ENCODE results near the gene DOCK8.

Gene DOCK8

DNA sequence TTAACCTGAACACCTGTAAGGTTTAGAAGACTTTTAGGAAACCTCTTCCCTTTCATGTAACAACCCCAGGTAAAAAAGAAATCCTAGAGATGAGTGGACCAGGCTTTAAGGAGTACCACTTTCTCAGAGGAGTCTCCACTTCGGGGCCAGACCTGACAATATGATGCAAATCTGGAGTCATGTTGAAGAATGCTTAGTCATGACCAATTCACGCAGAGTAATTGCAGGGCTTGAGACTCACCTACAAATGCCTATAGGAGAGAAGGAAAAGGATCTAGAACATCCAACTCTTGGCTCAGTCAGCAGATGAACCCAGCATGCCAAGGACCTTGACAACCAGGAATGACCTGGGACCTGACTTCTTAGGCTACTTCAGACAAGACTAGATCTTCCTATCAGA is 235.4 kb downstream of the DOCK8 start:
- TF ChIP-seq, protein P1, sequence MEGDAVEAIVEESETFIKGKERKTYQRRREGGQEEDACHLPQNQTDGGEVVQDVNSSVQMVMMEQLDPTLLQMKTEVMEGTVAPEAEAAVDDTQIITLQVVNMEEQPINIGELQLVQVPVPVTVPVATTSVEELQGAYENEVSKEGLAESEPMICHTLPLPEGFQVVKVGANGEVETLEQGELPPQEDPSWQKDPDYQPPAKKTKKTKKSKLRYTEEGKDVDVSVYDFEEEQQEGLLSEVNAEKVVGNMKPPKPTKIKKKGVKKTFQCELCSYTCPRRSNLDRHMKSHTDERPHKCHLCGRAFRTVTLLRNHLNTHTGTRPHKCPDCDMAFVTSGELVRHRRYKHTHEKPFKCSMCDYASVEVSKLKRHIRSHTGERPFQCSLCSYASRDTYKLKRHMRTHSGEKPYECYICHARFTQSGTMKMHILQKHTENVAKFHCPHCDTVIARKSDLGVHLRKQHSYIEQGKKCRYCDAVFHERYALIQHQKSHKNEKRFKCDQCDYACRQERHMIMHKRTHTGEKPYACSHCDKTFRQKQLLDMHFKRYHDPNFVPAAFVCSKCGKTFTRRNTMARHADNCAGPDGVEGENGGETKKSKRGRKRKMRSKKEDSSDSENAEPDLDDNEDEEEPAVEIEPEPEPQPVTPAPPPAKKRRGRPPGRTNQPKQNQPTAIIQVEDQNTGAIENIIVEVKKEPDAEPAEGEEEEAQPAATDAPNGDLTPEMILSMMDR (IDR thresholded peaks at IDR 0.05; ENCODE audit: low read depth, low read length, missing control alignments): no peak
- no peak overlapping the region for H3K4me3 ChIP-seq (replicated peaks; ENCODE audit: low read depth, low read length)
- DNase-seq (ENCODE audit: extremely low read depth, low read depth): no peak

DNA sequence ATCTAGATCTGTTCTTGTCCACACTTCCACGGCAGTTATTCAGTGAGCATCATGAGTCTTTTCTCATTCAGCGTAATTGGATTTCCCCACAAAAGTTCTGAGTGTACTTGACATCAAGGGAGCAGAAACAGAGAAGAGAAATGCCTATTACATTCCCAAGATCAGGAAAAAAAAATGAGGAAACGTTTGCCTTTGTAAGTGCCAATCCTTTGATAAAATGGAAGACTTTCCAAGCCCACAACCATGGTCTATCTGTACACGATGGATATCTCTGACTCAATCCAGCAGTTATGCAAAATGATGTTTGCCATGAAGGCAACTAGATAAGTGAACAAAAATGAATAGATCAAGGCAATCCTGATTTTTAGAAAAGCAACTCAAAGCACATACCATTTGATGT is 235.9 kb downstream of the DOCK8 start:
- TF ChIP-seq, protein P1 (IDR thresholded peaks at IDR 0.05; ENCODE audit: low read depth, low read length, missing control alignments): no peak
- H3K4me3 ChIP-seq (replicated peaks; ENCODE audit: low read depth, low read length): no peak overlapping the region
- no peak for DNase-seq (ENCODE audit: extremely low read depth, low read depth)

DNA sequence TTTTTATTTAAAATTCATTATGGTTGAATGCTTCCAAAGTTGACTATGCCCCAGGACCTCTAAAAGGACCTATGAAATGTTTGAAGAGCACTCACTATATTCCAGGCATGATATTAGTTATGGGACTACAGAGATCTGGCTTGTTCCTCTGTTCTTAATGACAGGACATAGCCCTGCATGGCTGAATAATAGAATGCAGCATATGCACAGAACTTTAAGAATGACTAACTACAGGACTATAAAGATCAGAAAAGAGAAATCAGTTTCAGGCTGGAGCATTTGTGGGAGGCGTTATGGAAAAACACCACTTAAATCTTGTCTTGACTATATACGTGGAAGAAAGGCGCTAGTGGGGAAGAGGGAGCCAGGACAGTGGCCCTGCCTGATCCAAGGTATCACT is 239.2 kb downstream of the DOCK8 start:
- DNase-seq (ENCODE audit: extremely low read depth, low read depth): no peak
- no peak overlapping the region for H3K4me3 ChIP-seq (replicated peaks; ENCODE audit: low read depth, low read length)
- TF ChIP-seq, protein P1 (IDR thresholded peaks at IDR 0.05; ENCODE audit: low read depth, low read length, missing control alignments): no peak

DNA sequence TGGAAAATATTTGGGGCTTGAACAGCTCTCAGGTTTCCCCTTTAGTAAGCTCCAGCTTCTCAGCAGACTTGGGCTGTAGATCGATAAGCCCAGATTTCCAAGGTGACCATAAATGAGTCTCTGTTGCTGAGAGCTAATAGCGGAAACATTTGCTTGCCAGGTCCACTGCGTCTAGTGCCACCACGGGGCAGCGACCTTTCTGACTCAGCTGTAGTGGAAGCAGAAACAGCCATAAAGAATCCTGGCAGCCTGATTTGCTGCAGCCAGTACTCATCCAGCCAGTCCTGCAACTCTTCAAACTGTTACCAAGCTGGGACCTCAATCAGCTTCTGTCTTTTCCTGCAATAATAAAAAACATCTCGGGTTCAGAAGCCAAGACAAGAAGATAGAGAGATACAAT is 241.7 kb downstream of the DOCK8 start:
- TF ChIP-seq, protein P1 (IDR thresholded peaks at IDR 0.05; ENCODE audit: low read depth, low read length, missing control alignments): no peak
- DNase-seq (ENCODE audit: extremely low read depth, low read depth): no peak
- H3K4me3 ChIP-seq (replicated peaks; ENCODE audit: low read depth, low read length): no peak overlapping the region

DNA sequence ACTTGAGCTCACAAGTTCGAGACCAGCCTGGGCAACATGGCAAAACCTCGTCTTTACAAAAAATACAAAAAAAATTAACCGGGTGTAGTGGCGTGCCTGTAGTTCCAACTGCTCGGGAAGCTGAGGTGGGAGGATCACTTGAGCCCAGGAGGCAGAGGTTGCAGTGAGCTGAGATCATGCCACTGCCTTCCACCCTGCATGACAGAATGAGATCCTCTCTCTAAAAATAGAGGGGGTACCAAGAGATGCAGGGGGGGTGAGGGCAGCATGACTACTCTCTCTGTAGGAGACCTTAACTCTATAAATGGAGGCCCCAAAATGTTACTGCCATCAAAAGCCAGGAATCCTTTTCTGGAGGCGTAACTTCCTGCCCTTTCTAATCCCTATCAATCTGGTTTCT is 243.9 kb downstream of the DOCK8 start:
- TF ChIP-seq, protein P1 (IDR thresholded peaks at IDR 0.05; ENCODE audit: low read depth, low read length, missing control alignments): no peak
- no peak for DNase-seq (ENCODE audit: extremely low read depth, low read depth)
- no peak overlapping the region for H3K4me3 ChIP-seq (replicated peaks; ENCODE audit: low read depth, low read length)

DNA sequence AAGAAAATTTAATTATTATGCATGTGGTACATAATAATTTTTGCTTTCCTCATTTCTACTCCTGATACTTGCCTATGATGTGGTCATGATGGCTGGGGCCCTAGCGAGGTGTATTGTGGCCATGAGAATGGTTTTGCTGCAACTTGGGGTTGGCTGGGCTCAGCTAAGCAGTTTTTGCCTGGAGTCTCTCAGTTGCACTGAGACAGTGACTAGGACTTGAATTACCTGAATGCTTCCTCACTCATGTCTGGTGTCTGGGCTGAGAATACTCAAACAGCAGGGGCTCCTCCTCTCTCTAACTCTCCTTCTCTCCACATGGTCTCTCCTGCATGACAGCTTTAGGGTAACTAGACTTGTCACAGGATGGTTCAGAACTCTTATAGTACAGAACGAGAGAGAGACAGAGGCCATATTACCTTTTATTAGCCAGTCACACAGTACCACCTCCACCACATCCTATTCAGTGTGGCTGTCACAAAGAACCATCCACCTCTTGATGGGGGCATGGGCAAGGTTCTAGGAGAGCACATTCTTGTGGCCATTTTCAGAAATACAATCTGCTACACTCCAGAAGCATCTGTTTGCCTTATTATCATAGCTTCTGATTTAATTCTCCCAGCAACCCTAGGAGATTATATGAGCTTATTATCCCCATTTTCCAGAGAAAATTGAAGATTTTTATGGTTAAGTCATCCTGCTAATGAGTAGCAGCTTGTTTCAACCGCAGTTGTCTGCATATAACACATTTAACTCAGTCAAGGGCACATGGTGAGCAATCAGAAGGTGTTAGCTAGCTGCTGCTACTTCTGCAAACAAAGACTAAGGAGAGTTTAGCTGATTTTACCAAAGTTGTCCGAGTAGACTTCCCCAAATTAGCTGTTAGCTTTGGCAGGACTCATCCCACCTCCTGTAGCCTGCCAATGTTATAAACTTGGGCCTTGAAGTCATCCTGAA is 245.1 kb downstream of the DOCK8 start:
- no peak for DNase-seq (ENCODE audit: extremely low read depth, low read depth)
- H3K4me3 ChIP-seq (replicated peaks; ENCODE audit: low read depth, low read length): no peak overlapping the region
- TF ChIP-seq, protein P1 (IDR thresholded peaks at IDR 0.05; ENCODE audit: low read depth, low read length, missing control alignments): no peak
